PFSK-1 (cell line): ENCODE measurements around the gene UNC93B1.

Experiments used
- POLR2AphosphoS5 ChIP-seq: IDR thresholded peaks from 2 replicates; pipeline ENCODE4 v1.6.1; 2012; ENCODE audit warnings: low read depth, mild to moderate bottlenecking, control low read depth, low read length, moderate library complexity
- TAF1 ChIP-seq: IDR thresholded peaks from 2 replicates; pipeline ENCODE4 v1.6.1; 2012; ENCODE audit warnings: low read length, control low read depth, borderline replicate concordance; ENCODE audit not compliant: insufficient read depth

GRCh38 chr11:68044898-68045351 lies 41.0 kb upstream of the UNC93B1 start:
- TF ChIP-seq POLR2AphosphoS5: no peak
- TF ChIP-seq TAF1: no peak
